MM.1S (cell line): ENCODE measurements around the gene RPAP2.

ENCODE experiments used
- EZH2 ChIP-seq: fragments of 300-600 bp; sonication (generic); optimal IDR thresholded peaks from 2 replicates; pipeline ENCODE3; 2017; ENCODE audit warnings: low read depth, mild to moderate bottlenecking, antibody characterized with exemption, low read length, mixed read lengths
- EZH2phosphoT487 ChIP-seq: fragments of 300-600 bp; sonication (generic); IDR thresholded peaks from 2 replicates; pipeline ENCODE4 v1.6.1; 2018; ENCODE audit warnings: antibody characterized with exemption, low read length
- TF ChIP-seq, protein P1 (sequence below): fragments of 300-600 bp; sonication (generic); IDR thresholded peaks from 2 replicates; pipeline ENCODE4 v1.5.1; 2016; ENCODE audit warnings: antibody characterized with exemption, low read length, mixed read lengths

DNA sequence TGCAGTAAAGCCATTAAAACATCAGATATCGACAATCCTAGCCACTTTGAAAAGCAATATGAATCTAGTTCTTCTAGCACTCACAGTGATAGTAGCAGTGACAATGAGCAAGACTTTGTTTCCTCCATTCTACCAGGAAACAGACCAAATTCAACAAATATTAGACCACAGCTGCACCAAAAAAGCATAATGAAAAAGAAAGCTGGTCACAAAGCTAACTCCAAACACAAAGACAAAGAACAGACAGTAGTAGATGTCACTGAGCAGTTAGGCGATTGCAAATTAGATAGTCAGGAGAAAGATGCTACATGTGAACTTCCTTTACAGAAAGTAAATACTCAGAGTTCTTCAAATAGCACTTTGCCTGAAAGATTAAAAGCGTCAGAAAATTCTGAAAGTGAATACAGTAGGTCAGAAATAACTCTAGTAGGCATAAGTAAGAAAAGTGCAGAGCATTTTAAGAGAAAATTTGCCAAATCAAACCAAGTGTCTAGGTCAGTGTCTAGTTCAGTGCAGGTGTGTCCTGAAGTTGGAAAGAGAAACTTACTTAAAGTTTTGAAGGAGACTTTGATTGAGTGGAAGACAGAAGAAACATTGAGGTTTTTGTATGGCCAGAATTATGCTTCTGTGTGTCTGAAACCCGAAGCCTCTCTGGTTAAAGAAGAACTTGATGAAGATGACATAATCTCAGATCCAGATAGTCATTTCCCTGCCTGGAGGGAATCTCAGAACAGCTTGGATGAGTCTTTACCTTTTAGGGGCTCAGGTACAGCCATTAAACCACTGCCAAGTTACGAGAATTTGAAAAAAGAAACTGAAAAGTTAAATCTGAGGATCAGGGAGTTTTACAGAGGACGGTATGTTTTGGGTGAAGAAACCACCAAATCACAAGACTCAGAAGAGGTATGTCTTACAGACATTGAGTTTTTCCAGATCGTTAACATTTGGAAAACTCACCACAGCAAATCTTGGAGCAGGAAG, 24.9 kb downstream of the RPAP2 start:
- TF ChIP-seq, protein P1, sequence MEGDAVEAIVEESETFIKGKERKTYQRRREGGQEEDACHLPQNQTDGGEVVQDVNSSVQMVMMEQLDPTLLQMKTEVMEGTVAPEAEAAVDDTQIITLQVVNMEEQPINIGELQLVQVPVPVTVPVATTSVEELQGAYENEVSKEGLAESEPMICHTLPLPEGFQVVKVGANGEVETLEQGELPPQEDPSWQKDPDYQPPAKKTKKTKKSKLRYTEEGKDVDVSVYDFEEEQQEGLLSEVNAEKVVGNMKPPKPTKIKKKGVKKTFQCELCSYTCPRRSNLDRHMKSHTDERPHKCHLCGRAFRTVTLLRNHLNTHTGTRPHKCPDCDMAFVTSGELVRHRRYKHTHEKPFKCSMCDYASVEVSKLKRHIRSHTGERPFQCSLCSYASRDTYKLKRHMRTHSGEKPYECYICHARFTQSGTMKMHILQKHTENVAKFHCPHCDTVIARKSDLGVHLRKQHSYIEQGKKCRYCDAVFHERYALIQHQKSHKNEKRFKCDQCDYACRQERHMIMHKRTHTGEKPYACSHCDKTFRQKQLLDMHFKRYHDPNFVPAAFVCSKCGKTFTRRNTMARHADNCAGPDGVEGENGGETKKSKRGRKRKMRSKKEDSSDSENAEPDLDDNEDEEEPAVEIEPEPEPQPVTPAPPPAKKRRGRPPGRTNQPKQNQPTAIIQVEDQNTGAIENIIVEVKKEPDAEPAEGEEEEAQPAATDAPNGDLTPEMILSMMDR = no peak
- TF ChIP-seq EZH2 (no peak), EZH2phosphoT487 (no peak)
